GM23338 (cell line): ENCODE results near the gene DTD1. TPM values are rescaled to one million over a fixed set of nuclear protein-coding genes. Genes with fewer than 3 reads are reported as not detected.

Experiments used
- ATAC-seq: fragments of 200-7000 bp; cut with Tn5 transposase; 3 replicates; pipeline ENCODE4 v1.9.1; 2020
- DNase-seq: peaks from one replicate; pipeline ENCODE4 v3.0.0-alpha.2; 2015; ENCODE audit warnings: low spot score
- H2AFZ ChIP-seq: fragments of 200-600 bp; sonication (generic); 2 replicates; pipeline ENCODE4 v1.8.0; 2016; ENCODE audit warnings: antibody characterized with exemption, mild to moderate bottlenecking, moderate library complexity
- H3F3A ChIP-seq: fragments of 200-600 bp; sonication (generic); replicated peaks from 2 replicates; pipeline ENCODE4 v1.8.0; 2017; ENCODE audit warnings: antibody characterized with exemption, mixed run types, low read depth
- H3K27ac ChIP-seq: fragments of 200-600 bp; sonication (generic); 2 replicates; pipeline ENCODE4 v1.6.1; 2016; ENCODE audit warnings: low read depth
- H3K27me3 ChIP-seq: fragments of 200-600 bp; sonication (generic); 2 replicates; pipeline ENCODE4 v1.8.0; 2016; ENCODE audit warnings: mild to moderate bottlenecking, mixed run types, moderate library complexity; ENCODE audit not compliant: insufficient read depth
- H3K36me3 ChIP-seq: fragments of 200-600 bp; sonication (generic); 2 replicates; pipeline ENCODE4 v1.8.0; 2016; ENCODE audit warnings: mild to moderate bottlenecking; ENCODE audit not compliant: insufficient read depth
- H3K4me1 ChIP-seq: fragments of 200-600 bp; sonication (generic); 2 replicates; pipeline ENCODE4 v1.8.0; 2016; ENCODE audit warnings: mild to moderate bottlenecking, moderate library complexity; ENCODE audit not compliant: insufficient read depth
- H3K4me2 ChIP-seq: fragments of 200-600 bp; sonication (generic); 2 replicates; pipeline ENCODE4 v1.7.1; 2017; ENCODE audit warnings: mixed run types
- H3K4me3 ChIP-seq: fragments of 200-600 bp; sonication (generic); 2 replicates; pipeline ENCODE4 v1.6.1; 2016; ENCODE audit warnings: mixed run types
- H3K79me2 ChIP-seq: fragments of 200-600 bp; sonication (generic); replicated peaks from 2 replicates; pipeline ENCODE4 v1.8.0; 2017; ENCODE audit warnings: mild to moderate bottlenecking; ENCODE audit not compliant: insufficient read depth
- H3K9me2 ChIP-seq: fragments of 200-600 bp; sonication (generic); 2 replicates; pipeline ENCODE4 v1.8.0; 2017; ENCODE audit not compliant: insufficient read depth
- H4K20me1 ChIP-seq: fragments of 200-600 bp; sonication (generic); replicated peaks from 2 replicates; pipeline ENCODE4 v1.8.0; 2017; ENCODE audit warnings: mild to moderate bottlenecking; ENCODE audit not compliant: insufficient read depth
- H3K27ac Mint-ChIP-seq: 2 replicates; pipeline ENCODE4 v1.8.0; 2020; ENCODE audit warnings: inconsistent platforms, mild to moderate bottlenecking, moderate library complexity, mixed read lengths
- H3K27me3 Mint-ChIP-seq: 3 replicates; pipeline ENCODE4 v1.8.0; 2022; ENCODE audit warnings: low read depth, mild to moderate bottlenecking, moderate library complexity, mixed read lengths, inconsistent platforms; ENCODE audit not compliant: insufficient read depth, poor library complexity
- H3K36me3 Mint-ChIP-seq: 3 replicates; pipeline ENCODE4 v1.8.0; 2021; ENCODE audit warnings: low read depth, mild to moderate bottlenecking, inconsistent platforms, moderate library complexity, mixed read lengths
- H3K4me1 Mint-ChIP-seq: 3 replicates; pipeline ENCODE4 v1.8.0; 2020; ENCODE audit warnings: mild to moderate bottlenecking, inconsistent platforms, mixed read lengths
- H3K4me3 Mint-ChIP-seq: 3 replicates; pipeline ENCODE4 v1.8.0; 2021; ENCODE audit warnings: moderate library complexity, mild to moderate bottlenecking, inconsistent platforms, mixed read lengths
- H3K9me3 Mint-ChIP-seq: 3 replicates; pipeline ENCODE4 v1.8.0; 2020; ENCODE audit warnings: moderate library complexity, mild to moderate bottlenecking, inconsistent platforms, mixed read lengths
- CREB1 ChIP-seq: fragments of 250-450 bp; sonication (Bioruptor Pico); IDR thresholded peaks from 2 replicates; pipeline ENCODE4 v1.5.0; 2020; ENCODE audit warnings: low read depth, mild to moderate bottlenecking, moderate library complexity
- CTCF ChIP-seq, 2 experiments: fragments of 200-600 bp in 1 of 2; sonication (generic) in 1 of 2; conservative IDR thresholded peaks; 2 replicates each; pipeline versions ENCODE4 v1.5.1 to v1.6.1; 2016 to 2017; ENCODE audit warnings: antibody characterized with exemption in 2 of 2, low read depth in 2 of 2, mild to moderate bottlenecking in 2 of 2, moderate library complexity in 1 of 2
- EZH2 ChIP-seq: fragments of 200-600 bp; sonication (generic); IDR thresholded peaks from one replicate; pipeline ENCODE4 v1.8.0; 2017; ENCODE audit warnings: antibody characterized with exemption, mild to moderate bottlenecking, low read depth; ENCODE audit not compliant: unreplicated experiment
- POLR2AphosphoS5 ChIP-seq: IDR thresholded peaks from 2 replicates; pipeline ENCODE4 v1.6.1; 2016; ENCODE audit warnings: antibody characterized with exemption, low read depth
- ZNF462 ChIP-seq: fragments of 250-450 bp; sonication (Bioruptor Pico); IDR thresholded peaks from 2 replicates; pipeline ENCODE4 v1.5.0; 2020; ENCODE audit warnings: mild to moderate bottlenecking, moderate library complexity
- polyA plus RNA-seq: library from polyadenylated mRNA; unstranded; fragments of >200 nt; fragmentation: Nextera tagmentation; extraction: Ambion mirVana; gene quantifications from 2 replicates; pipeline ENCODE4 v1.2.1, GENCODE V29; 2016
- total RNA-seq: library from RNA; depleted of rRNA; stranded (reverse); fragments of >200 nt; shearing (Covaris generic); gene quantifications from 2 replicates; pipeline ENCODE4 v1.2.3, GENCODE V29; 2014

The DTD1 gene
- total and polyA plus RNA-seq, 2 experiments from 2014 or later: 69.8 to 74.0 TPM

DNA sequence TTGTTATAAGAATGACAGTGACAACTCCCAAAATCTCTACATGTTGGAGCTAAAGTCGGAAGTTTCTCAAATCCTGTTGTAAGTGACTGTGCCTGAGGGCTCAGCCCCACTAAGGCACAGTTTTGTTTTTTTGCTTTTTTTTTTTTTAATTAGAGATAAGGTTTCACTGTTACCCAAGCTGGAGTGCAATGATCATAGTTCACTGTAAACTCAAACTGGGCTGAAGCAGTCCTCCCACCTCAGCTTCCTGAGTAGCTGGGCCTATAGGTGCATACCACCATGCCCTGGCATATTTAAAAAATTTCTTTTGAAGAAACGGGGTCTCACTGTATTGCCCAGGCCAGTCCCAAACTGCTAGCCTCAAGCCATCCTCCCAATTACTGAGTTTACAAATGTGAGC is 96.9 kb downstream of the DTD1 start:
- 0 out of 2 replicates have a peak, but pooled peaks cover 5% of the 10 kb centered on the region for H3K9me2 ChIP-seq
- Mint-ChIP-seq H3K4me1 (peaks cover 31% of the 10 kb centered on the region), H3K4me3 (no peak overlapping the region), H3K36me3 (no peaks in the 10 kb centered on the region), H3K27me3 (peaks cover 11% of the 10 kb centered on the region), H3K9me3 (no peaks in the 10 kb centered on the region), H3K27ac (no peak overlapping the region)
- no peak overlapping the region for H3K27ac ChIP-seq
- H3K4me1 ChIP-seq: peaks cover 22% of the 10 kb centered on the region
- H3K36me3 ChIP-seq: no peaks in the 10 kb centered on the region
- ATAC-seq (no peak), DNase-seq (no peak)
- no peaks in the 10 kb centered on the region for H4K20me1 ChIP-seq
- H2AFZ ChIP-seq: no peak overlapping the region
- no peak overlapping the region for H3K4me2 ChIP-seq
- no peaks in the 10 kb centered on the region for H3K27me3 ChIP-seq
- H3F3A ChIP-seq: no peaks in the 10 kb centered on the region
- H3K79me2 ChIP-seq: peaks cover 6% of the 10 kb centered on the region; the same call in 1 of the 2 replicates
- TF ChIP-seq EZH2: no peak
- H3K4me3 ChIP-seq: no peak overlapping the region

- peaks cover 31% of the 10 kb centered on the region for H3K4me1 Mint-ChIP-seq
- no peak overlapping the region for H3K4me3 Mint-ChIP-seq
- H3K36me3 Mint-ChIP-seq: no peaks in the 10 kb centered on the region
- H3K27me3 Mint-ChIP-seq: peaks cover 11% of the 10 kb centered on the region
- DNase-seq (no peak), ATAC-seq (no peak)
- Histone ChIP-seq H3K4me1 (peaks cover 22% of the 10 kb centered on the region), H3K36me3 (no peaks in the 10 kb centered on the region), H2AFZ (no peak overlapping the region), H3K27ac (no peak overlapping the region), H3K4me2 (no peak overlapping the region), H3K4me3 (no peak overlapping the region), H3F3A (no peaks in the 10 kb centered on the region), H3K79me2 (peaks cover 6% of the 10 kb centered on the region; the same call in 1 of the 2 replicates), H3K27me3 (no peaks in the 10 kb centered on the region), H4K20me1 (no peaks in the 10 kb centered on the region), H3K9me2 (0 out of 2 replicates have a peak, but pooled peaks cover 5% of the 10 kb centered on the region)
- peak overlapping the region; percentile 43; the same call in 1 of the 2 replicates for H3K27ac Mint-ChIP-seq
- no peaks in the 10 kb centered on the region; the same call in 2 of the 3 replicates for H3K9me3 Mint-ChIP-seq
- TF ChIP-seq CREB1 (CRISPR knock-in tag) (no peak), CTCF (conservative IDR thresholded peaks at IDR 0.05; ENCODE audit: low read depth in 2 of 2) (no peak), ZNF462 (CRISPR knock-in tag) (no peak), EZH2 (no peak), POLR2AphosphoS5 (no peak)
Measured at GRCh38 chr20:18685406-18685805, 97.6 kb downstream of the DTD1 start.
